HepG2 (cell line): Measurements from ENCODE around the gene F12. TPM values are rescaled to one million over a fixed set of nuclear protein-coding genes. Genes with fewer than 3 reads are reported as not detected.

ENCODE experiments used
- ATAC-seq: fragments of 200-7000 bp; cut with Tn5 transposase; 3 replicates; pipeline ENCODE4 v1.9.1; 2020; ENCODE audit warnings: mild to moderate bottlenecking, moderate library complexity
- BruUV-seq: library from RNA; stranded (reverse); fragments of 400-500 nt; replicated peaks from 2 replicates; lab custom pipeline; 2021; lab: Mats Ljungman, UMichigan
- CTCF ChIA-PET: fragments of 300-600 bp; formaldehyde crosslinking; extraction: SDS; loops from one replicate; lab custom pipeline; 2021; ENCODE audit warnings: low total read pairs, inconsistent platforms, low intra/inter-chr PET ratio; lab: Yijun Ruan, JAX
- POLR2A ChIA-PET: fragments of 350-600 bp; sonication (Branson Sonifier 250); formaldehyde crosslinking; loops from one replicate; lab custom pipeline; 2020; ENCODE audit warnings: antibody characterized with exemption, inconsistent platforms; lab: Yijun Ruan, JAX
- DNase-seq: peaks from one replicate; pipeline ENCODE4 v3.0.0-alpha.2; 2015; ENCODE audit warnings: low spot score
- FAIRE-seq: peaks from 3 replicates; lab custom pipeline; 2011; peaks lifted over from hg19 to GRCh38; lab: Jason Lieb, UNC
- H2AFZ ChIP-seq: one replicate; pipeline ENCODE4 v1.6.1; 2011; ENCODE audit warnings: low read length, inconsistent platforms
- H3K27ac ChIP-seq: fragments of 300-600 bp; 3 replicates; pipeline ENCODE4 v1.8.0; 2011; ENCODE audit warnings: mixed run types, mild to moderate bottlenecking, mixed read lengths, low read length, inconsistent platforms; ENCODE audit not compliant: insufficient read depth; ENCODE audit errors: extremely low read length
- H3K27me3 ChIP-seq, 2 experiments: fragments of 200-600 bp in 1 of 2; 2 replicates in 1 of 2; 3 replicates in 1 of 2; pipeline versions ENCODE4 v1.6.0 to v1.8.0; 2011; ENCODE audit warnings: low read length in 2 of 2, mild to moderate bottlenecking in 2 of 2, moderate library complexity in 2 of 2, inconsistent platforms in 1 of 2; ENCODE audit not compliant: insufficient read depth in 2 of 2, control insufficient read depth in 1 of 2
- H3K36me3 ChIP-seq, 2 experiments: fragments of 200-600 bp in 1 of 2; replicated peaks in 1 of 2; 2 replicates in 1 of 2; 3 replicates in 1 of 2; pipeline versions ENCODE4 v1.5.1 to v1.8.0; 2011; ENCODE audit warnings: low read length in 2 of 2, inconsistent platforms in 1 of 2; ENCODE audit not compliant: insufficient read depth in 2 of 2, control insufficient read depth in 1 of 2
- H3K4me1 ChIP-seq: 2 replicates; pipeline ENCODE4 v1.5.1; 2012; ENCODE audit warnings: low read length, inconsistent platforms; ENCODE audit not compliant: insufficient read depth
- H3K4me2 ChIP-seq: 2 replicates; pipeline ENCODE4 v1.6.0; 2011; ENCODE audit warnings: low read depth, low read length, inconsistent platforms
- H3K4me3 ChIP-seq, 3 experiments: fragments of 200-600 bp in 1 of 3; sonication (generic), shearing (Covaris generic) in 1 of 3; replicated peaks in 1 of 3; 2 replicates each; pipeline ENCODE4 v1.5.1; 2011 to 2016; ENCODE audit warnings: low read length in 3 of 3, inconsistent platforms in 2 of 3, low read depth in 2 of 3, mild to moderate bottlenecking in 2 of 3, control low read depth in 1 of 3, mixed read lengths in 1 of 3; ENCODE audit not compliant: insufficient read depth in 1 of 3
- H3K79me2 ChIP-seq: one replicate; pipeline ENCODE4 v1.6.1; 2011; ENCODE audit warnings: low read length, inconsistent platforms; ENCODE audit not compliant: insufficient read depth
- H3K9ac ChIP-seq: 2 replicates; pipeline ENCODE4 v1.6.0; 2011; ENCODE audit warnings: mild to moderate bottlenecking, low read depth, low read length, inconsistent platforms; ENCODE audit not compliant: insufficient read depth
- H3K9me3 ChIP-seq: 2 replicates; pipeline ENCODE4 v1.5.1; 2012; ENCODE audit warnings: mild to moderate bottlenecking, low read length
- H4K20me1 ChIP-seq: 2 replicates; pipeline ENCODE4 v1.6.0; 2011; ENCODE audit warnings: inconsistent platforms, mild to moderate bottlenecking, low read length, moderate library complexity; ENCODE audit not compliant: insufficient read depth
- AGO2 ChIP-seq: fragments of 200-400 bp; formaldehyde crosslinking; optimal IDR thresholded peaks from 2 replicates; pipeline ENCODE3; 2017; ENCODE audit warnings: mild to moderate bottlenecking, low read depth, low read length, moderate library complexity
- NFE2L2 ChIP-seq: fragments of 150-350 bp; IDR thresholded peaks from 2 replicates; pipeline ENCODE4 v1.6.1; 2014; ENCODE audit warnings: low read length
- PLSCR1 ChIP-seq: sonication (generic); formaldehyde crosslinking; IDR thresholded peaks from 2 replicates; pipeline ENCODE4 v1.5.0; 2020; ENCODE audit warnings: missing genetic modification reagents, mild to moderate bottlenecking, borderline replicate concordance
- RBM22 ChIP-seq: fragments of 200-400 bp; formaldehyde crosslinking; optimal IDR thresholded peaks from 2 replicates; pipeline ENCODE3; 2017; ENCODE audit warnings: mild to moderate bottlenecking, low read length, moderate library complexity
- RFX1 ChIP-seq: fragments of 450-650 bp; IDR thresholded peaks from 2 replicates; pipeline ENCODE4 v1.6.1; 2017
- SRSF9 ChIP-seq: fragments of 200-400 bp; formaldehyde crosslinking; IDR thresholded peaks from 2 replicates; pipeline ENCODE4 v1.6.1; 2018; ENCODE audit warnings: borderline replicate concordance, mild to moderate bottlenecking, low read depth, low read length; ENCODE audit not compliant: insufficient read depth, poor library complexity, severe bottlenecking
- TERF1 ChIP-seq: sonication (generic); formaldehyde crosslinking; IDR thresholded peaks from 2 replicates; pipeline ENCODE4 v1.8.0; 2022; ENCODE audit warnings: mild to moderate bottlenecking, missing genetic modification reagents, moderate library complexity
- ZNF574 ChIP-seq: sonication (generic); formaldehyde crosslinking; IDR thresholded peaks from 2 replicates; pipeline ENCODE4 v1.4.0; 2020; ENCODE audit warnings: missing genetic modification reagents
- WGBS: methylation state at CpG from one replicate; pipeline ENCODE4 v1.1.6; 2017; ENCODE audit warnings: low lambda C conversion rate; 5-methylcytosine and 5-hydroxymethylcytosine counted together
- in situ Hi-C: cut with HindIII; loops from 2 replicates; pipeline ENCODE4 v1.10.0; 2017; ENCODE audit warnings: low pct_unique_long_range_greater_than_20kb; ENCODE audit not compliant: extremely low pct_ligation_motif_present
- intact Hi-C: fragments of 100-400 bp; cut with micrococcal nuclease; formaldehyde crosslinking; loops from one replicate; pipeline ENCODE4 v1.10.0; 2022; ENCODE audit not compliant: unreplicated experiment
- polyA plus RNA-seq, 8 experiments: library from polyadenylated mRNA; depleted of rRNA in 3 of 8; stranded (reverse) in 7 of 8; unstranded in 1 of 8; fragments of >200 nt; fragmentation: Illumina TruSeq in 4 of 8; extraction: Trizol in 4 of 8; gene quantifications; 2 replicates each; pipeline versions ENCODE4 v1.2.1 to v1.2.3, GENCODE V29; 2011 to 2016; ENCODE audit warnings: low read depth in 4 of 8, missing spikeins in 1 of 8, mixed read lengths in 1 of 8; ENCODE audit not compliant: insufficient read depth in 1 of 8
- total RNA-seq, 5 experiments: library from RNA; depleted of rRNA; stranded (reverse); fragments of >200 nt; fragmentation: Illumina TruSeq; extraction: Trizol; gene quantifications; 2 replicates each; pipeline ENCODE4 v1.2.3, GENCODE V29; 2016; ENCODE audit warnings: low read depth in 1 of 5

The F12 gene
- total and polyA plus RNA-seq, 2 of the 13 experiments (the other 11 are each of a cell fraction or from before 2014, with no cell fraction given): 2.5 to 3.0 TPM

GRCh38 chr5:177458912-177459350 lies 49.6 kb upstream of the F12 start:
- H3K36me3 ChIP-seq: peaks cover 0 to 4% of the 10 kb centered on the region in 2 experiments; a peak in 1 of 5 replicates
- FAIRE-seq (no peak), ATAC-seq (no peak), DNase-seq (no peak)
- intact Hi-C loops: no loop called here
- H3K27me3 ChIP-seq: no peaks in the 10 kb centered on the region; a peak in 1 of 5 replicates
- ChIA-PET CTCF (no interaction called here), POLR2A (no interaction called here)
- H3K4me1 ChIP-seq: peaks cover 13% of the 10 kb centered on the region
- H4K20me1 ChIP-seq: peaks cover 12% of the 10 kb centered on the region; the same call in 1 of the 2 replicates
- in situ Hi-C loops: loop anchor here (5.0 to 25.0 kb wide), 2 partner anchors 72 to 347 kb away; no protein-coding TSS in a partner anchor
- H3K9ac ChIP-seq: no peak overlapping the region
- no peak overlapping the region for H3K27ac ChIP-seq
- no TSS peak for BruUV-seq
- H2AFZ ChIP-seq: no peak overlapping the region
- no peak overlapping the region for H3K4me3 ChIP-seq
- H3K79me2 ChIP-seq: peaks cover 1% of the 10 kb centered on the region
- WGBS: 94% methylated on average over 6 of the region's 14 CpGs
- no peak for TF ChIP-seq NFE2L2
- peak; percentile 50 for TF ChIP-seq RFX1
- no peaks in the 10 kb centered on the region for H3K9me3 ChIP-seq
- no peak overlapping the region for H3K4me2 ChIP-seq

GRCh38 chr5:177457852-177458681 lies 48.7 kb upstream of the F12 start:
- in situ Hi-C loops: loop anchor here (5.0 to 25.0 kb wide), 2 partner anchors 71 to 346 kb away; no protein-coding TSS in a partner anchor
- ATAC-seq: no peak
- Histone ChIP-seq H3K4me2 (no peak overlapping the region), H3K9ac (no peak overlapping the region), H3K27me3 (no peaks in the 10 kb centered on the region; a peak in 1 of 5 replicates), H3K4me3 (no peak overlapping the region), H3K9me3 (no peaks in the 10 kb centered on the region), H3K36me3 (peaks cover 0 to 4% of the 10 kb centered on the region in 2 experiments; a peak in 1 of 5 replicates), H4K20me1 (peaks cover 12% of the 10 kb centered on the region; the same call in 1 of the 2 replicates), H3K79me2 (peaks cover 5% of the 10 kb centered on the region), H3K4me1 (peaks cover 22% of the 10 kb centered on the region), H3K27ac (peak overlapping the region; percentile 30), H2AFZ (no peak overlapping the region)
- CTCF ChIA-PET: interaction anchor here (1.4 to 4.8 kb wide), 3 partner anchors 11 to 54 kb away, joined by 4 to 35 read pairs (median 5); no protein-coding TSS in a partner anchor
- no TSS peak for BruUV-seq
- intact Hi-C loops: loop anchor here (2.0 kb wide), 2 partner anchors 39 to 87 kb away; partner anchors contain the start of gene PDLIM7
- no peak for DNase-seq
- POLR2A ChIA-PET: interaction anchor here (1.0 to 1.7 kb wide), 9 partner anchors 14 to 371 kb away, joined by 3 to 24 read pairs (median 6); partner anchors contain the start of genes FGFR4, GRK6 and PDLIM7
- no peak for FAIRE-seq
- no CpG with 5 or more reads among the region's 20 CpGs for WGBS
- TF ChIP-seq SRSF9 (no peak), PLSCR1 (CRISPR knock-in tag) (no peak), TERF1 (no peak), AGO2 (peak; percentile 21), ZNF574 (CRISPR knock-in tag) (no peak), RBM22 (no peak)
